Left forelimb (tissue), 1 donor: ENCODE measurements around the gene NDST1.

Experiments
- DNase-seq: peaks from one replicate; pipeline ENCODE4 v3.0.0-alpha.2; 2018; ENCODE audit warnings: low spot score

The NDST1 gene

DNA sequence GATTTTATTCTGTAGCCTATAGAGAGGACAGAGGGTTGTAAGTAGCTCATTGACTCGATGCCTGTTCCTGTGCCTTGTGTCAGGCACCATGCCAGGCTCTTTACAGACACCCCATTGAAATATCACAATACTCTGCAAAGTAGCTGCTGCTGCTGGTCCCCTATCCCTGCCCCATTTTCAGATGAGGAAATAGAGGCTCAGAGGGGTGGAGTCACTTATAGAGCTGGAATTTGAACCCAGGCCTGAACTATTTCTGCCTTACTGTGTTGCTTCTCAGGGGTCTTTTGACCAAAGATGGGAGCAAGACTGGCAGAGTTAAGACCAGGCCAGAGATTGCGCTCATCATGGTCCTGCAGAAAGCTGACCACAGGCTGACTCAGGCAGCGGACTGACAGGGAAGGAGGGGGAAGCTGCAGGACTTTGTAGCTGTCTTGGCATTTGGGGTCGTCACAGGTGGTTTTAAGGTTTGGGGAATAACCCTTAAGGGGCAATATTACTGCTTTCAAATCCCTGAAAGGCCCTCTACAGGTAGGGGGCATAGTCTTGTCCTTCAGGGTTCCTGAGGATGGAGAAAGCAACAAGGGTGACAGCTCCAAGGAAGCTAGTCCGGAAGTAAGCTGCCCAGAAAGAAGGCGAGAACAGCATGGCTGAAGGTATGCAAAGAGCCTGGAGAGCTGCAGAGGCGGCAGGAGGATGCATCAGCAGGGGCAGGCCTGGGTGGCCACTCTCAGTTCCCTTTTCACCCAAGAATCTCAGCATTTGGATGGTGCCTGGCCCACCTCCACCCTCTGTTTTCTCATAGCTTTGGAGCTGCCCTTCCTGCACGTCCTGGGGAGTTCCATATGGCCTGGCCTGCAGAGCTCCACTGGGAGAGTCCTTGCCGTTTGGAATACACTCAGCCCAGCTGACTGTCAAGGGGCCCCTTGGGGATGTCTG is 18.3 kb upstream of the NDST1 start:
- no peak for DNase-seq

DNA sequence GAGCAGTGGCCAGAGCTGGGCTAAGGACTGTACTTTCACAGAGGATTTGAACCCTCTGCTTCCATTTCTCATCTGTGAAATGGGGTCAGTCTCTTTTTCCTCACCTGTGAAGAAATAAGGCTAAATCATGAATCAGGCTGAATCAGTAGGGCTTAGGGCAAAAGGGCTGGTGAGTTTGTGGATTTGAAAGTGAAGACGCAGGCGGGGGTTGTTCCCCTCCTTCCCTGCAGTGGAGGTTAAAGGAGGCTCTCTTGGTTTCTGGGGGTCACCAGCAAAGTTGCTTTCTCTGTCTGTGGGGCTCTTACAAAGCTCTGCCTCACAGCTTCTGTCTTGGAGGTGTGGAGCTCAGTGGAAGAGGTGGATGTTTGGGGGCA is 17.6 kb upstream of the NDST1 start:
- DNase-seq = no peak

DNA sequence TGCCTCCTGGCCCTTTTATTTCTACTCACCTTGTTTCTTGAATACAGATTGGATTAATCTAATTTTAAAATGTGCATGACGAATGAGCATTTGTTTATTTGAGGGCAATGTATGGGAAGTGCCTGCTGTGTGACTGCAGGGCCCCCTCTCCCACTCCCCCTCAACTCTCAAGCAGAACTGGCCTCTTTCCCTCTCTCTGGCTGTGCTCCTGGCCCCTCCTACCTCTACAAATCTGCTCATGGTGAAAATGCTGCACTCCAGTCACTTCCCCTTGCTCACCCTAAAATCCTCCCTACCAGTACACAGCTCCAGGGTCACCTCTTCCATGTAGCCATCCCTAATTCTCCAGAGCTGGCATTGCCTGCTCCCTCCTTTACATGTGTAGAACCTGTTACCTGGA is 17.2 kb upstream of the NDST1 start:
- no peak for DNase-seq

DNA sequence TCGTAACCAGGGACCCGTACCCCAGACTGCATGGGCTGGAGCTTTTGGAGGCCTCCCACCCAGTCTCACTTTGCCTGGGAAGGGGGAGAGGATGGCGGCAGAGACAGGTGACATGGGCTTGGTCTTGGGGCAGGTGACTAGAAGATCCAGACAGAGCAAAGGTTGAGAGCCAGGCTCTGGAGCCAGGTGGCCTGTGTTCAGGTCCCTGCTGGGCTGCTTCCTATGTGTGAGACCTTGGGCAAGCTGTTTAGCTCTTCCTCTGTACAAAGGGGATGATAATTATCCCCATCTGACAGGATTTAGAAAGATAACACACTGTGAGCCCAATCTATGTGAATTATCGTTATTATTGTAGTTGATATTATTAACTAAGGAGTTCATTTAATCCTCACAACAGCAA is 16.1 kb upstream of the NDST1 start:
- DNase-seq = no peak

DNA sequence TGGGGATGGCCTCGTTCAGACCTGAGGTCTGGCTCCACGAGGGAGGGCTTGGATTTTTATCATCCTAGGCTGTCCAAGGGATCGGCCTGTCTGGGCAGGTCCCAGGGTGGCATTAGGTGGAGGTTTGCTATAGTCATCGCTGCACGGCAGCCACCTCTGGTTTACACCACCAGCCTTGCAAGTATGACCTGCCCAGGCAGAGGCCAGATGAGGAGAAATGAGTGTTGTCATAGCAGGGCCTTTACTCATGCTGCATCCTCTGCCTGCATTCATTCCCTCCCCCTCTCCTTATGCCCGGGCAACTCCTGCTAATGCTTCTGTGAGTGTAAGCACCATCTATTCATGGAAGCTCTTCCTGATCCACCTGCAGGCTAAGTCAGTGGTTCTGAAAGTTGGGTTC is 15.3 kb upstream of the NDST1 start:
- DNase-seq = no peak

DNA sequence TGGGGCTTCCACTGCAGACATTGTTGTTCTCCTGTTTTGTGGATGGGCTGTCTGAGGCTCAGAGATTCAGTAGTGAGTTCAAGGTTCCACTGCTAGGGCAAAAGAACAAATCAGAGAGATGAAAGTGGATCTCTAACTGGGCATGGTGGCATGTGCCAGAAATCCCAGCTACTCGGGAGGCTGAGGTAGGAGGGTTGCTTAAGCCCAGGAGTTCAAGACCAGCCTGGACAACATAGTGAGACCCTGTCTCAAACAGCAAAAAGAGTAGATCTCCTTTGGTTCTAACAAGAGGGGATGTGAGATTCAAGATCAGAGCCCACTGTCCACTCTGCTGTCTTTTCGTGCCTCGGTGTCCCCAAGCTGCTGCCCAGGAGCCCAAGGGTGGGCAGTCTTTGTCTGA is 11.8 kb upstream of the NDST1 start:
- DNase-seq = no peak

DNA sequence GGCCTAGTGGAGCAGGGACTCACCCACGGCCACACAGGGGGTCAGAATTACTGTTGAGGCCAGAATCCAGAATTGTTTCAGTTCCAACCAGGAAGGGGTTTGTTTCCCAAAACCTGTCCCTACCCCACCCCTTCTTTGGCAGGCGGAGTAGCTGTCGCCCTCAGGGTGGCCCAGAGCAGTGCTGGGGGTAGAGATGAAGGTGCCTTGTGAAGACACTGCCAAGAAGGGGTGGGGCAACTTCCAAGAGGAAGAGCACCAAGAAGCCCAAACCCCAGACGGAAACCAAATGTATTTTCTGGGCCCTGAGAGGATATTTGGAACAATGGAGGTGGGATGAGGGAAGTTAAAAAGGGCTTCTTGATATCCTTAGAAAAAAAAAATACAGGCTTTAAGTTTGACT is 11.4 kb upstream of the NDST1 start:
- DNase-seq = no peak

DNA sequence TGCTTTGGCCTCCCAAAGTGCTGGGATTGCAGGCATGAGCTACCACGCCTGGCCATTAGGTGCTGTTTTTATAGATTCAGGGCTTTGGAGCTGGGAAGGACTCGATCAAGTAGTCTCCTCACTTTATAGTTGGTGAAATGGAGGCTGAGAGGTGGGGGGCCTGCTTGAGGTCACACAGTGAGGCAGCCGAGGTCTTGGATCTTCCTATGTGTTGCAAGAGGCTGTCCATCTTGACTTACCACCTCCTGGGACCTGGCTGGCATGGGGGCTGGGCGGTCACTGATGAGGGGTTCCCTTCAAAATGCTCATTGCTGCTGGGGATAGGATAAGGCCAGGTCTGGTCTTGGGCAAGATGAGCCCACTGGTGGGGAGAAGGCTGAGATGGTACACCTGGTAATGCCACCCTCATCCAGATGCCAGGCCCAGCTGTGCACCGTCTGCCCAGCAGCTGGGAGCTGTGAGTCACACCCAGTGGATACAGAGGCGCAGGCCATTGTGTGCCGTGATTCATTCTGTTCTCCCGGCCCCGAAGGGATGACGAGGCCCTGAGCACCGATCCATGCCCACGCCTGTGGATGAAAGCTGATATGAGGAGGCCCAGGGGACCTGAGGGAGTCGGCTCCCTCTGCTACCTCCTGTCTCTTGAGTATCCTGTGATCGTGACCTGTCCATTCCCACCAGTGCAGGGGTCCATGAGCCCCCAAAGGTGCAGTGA is 10.5 kb upstream of the NDST1 start:
- no peak for DNase-seq

DNA sequence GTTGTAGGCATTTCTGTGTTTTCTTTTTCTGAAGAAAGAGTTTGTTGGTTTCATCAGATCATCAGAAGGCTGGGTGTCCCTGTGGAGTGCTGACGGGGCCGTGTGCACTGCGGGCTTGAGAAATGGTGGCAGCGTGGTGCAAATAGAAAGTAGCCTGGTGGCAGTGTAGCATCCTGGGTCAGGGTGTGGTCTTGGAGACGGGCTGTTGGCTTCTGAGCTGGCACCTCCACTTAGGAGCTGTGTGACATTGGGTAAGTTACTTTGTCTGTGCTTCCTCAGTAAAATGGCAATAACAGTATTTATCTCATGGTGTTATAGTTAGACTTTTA is 10.0 kb upstream of the NDST1 start:
- no peak for DNase-seq

DNA sequence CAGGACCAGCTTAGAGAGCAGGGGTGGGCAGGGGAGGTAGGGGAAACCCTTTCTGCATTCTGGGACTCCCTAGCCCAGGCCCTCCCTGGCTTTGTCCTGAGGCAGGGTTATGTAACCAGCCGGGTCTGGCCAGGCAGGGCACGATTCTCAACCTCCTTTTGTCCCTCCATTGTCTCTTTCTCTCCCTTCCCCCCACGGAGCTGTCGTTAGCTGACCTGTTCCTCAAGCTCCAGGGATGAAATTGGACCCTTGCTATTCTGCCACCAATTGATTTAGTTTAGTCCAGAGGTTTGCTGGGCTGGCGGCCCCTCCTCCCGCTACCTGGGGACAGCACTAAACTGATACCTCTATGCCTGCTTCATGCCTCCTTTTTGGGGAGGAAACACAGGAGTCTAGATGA is 9.4 kb upstream of the NDST1 start:
- DNase-seq = no peak

DNA sequence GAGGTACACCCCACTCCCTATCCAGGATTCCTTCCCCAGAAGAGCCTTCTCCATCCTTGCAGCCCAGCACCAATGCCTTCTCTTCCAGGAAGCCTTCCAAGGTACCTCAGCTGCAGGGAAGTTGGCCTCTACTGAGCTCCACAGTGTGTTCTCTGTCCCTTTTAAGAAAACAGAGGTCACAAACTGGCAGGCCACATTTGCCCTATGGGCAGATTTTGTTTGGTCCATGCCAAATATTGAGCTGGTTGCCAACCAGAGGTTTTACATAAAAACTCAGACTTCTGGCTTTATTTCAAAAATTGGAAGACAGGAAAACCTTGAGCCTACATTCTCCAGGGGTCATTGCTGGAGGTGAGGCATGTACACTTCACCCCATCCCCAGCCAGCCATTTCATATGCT is 9.0 kb upstream of the NDST1 start:
- no peak for DNase-seq

DNA sequence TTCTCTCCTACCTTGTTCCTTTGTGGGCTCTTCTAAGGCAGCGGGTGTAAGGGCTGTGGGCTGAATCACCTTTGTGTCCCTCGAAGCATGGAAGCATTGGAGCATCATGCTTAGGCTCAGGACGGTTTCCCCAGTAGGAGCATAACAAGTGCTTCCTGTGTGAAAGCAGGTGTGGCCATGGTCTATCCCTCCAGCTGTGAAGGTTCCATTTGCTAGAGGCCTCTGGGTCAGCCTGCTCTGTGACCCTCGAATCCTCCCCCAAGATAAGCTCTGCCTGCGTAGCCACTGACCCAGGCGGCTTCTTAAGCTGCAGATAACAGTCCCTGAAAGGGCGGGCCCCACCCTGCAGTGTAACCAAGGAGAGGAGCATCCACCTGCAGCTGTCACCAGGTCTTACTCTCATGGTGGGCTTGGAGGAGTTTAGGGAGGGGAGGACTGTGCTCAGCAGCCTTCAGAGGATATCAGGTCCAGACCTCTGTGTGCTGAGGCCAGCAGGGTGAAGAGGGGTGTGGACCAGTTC is 8.4 kb upstream of the NDST1 start:
- no peak for DNase-seq

DNA sequence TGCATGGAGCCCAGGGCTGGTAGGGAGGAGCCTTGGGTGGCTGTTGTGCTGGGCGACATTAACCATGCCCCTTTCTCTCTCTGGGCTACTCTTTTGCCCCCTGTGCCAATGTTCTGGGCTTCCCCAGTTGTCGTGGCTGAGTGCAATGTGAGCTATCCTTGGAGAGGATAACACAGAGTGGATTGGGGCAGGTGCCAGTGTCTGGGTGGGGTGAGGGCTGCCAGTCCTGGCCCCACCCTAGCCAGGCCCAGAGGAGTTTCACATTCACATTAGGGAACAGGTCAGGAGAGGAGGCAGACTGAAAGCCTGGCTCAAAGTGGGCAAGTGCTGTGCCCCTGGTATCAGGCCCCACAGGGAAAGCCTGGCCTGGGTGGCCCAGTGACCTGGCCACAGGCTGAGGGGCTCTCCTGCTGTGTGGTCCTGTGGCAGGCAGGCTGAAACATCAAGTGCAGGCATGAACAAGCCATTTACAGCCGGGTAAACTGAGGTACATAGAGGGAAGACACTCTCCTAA is 7.5 kb upstream of the NDST1 start:
- no peak for DNase-seq

DNA sequence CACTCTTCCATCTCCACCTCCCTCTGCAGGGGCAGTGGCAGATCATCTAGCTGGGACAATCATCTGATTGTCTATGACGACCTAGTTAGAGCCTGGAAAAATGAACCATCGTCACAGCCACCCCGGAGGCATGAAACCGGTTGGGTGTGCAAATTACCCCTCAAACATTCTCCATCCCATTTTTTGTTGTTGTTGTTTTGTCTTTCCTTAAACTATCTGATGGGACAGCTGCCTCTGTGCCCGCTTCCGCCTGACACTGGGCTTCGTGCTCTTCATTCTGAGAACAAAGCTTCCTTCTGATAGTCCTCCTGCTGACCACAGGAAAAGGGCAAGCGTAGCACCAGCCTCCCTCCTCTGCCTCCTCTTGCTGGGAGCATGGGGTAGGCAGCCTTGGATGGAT is 7.0 kb upstream of the NDST1 start:
- no peak for DNase-seq

DNA sequence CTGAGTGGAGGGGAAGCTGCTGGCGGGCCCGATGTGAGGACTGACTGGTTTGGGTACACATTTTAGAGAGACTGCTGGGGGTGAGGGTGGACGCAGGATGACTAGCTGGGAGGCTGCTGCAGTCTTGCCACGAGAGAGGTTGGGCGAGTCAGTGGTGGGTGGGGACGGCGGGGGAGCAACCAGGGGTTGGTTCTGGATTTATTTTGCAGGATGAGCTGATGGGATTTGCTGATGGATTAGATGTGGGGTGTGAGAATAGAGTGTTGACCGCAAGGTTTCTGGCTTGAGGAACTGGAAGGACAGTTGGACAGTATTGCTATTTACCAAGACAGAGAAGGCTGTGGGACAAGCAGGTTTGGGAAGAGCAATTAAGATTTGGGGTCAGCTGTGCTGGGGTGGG is 5.8 kb upstream of the NDST1 start:
- no peak for DNase-seq

DNA sequence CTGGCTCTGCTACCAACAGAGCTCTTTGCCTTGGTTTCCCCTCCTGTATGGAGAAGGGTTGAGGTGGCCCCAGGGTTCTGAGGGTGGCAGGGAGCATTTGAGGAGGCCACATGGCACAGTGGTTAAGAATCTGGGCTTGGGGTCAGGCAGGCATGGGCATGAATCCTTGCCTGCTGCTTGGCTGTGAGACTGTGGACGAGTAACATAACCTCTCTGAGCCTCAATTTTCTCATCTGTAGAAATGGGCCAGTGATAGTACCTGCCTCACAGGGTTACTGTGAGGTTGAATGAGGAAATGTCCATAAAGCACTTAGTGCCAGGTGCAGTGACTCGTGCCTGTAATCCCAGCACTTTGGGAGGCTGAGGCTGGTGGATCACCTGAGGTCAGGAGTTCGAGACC is 5.1 kb upstream of the NDST1 start:
- no peak for DNase-seq

DNA sequence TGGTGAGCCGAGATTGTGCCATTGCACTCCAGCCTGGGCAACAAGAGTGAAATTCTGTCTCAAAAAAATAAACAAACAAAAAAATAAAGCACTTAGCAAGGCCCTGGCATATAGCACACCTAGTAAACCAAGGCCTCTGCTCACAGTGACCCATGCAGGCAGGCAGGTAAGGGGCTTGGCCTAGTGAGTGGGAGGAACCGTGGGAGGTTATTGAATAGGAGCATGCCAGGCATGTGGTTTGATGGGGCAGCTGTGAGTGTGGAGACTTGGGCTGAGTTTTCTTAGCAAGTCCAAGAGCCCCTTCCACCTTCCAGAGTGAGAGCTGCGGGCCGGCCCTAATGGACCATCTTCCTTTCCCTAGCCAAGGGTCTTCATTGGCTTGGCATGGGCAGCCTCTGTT is 4.5 kb upstream of the NDST1 start:
- no peak for DNase-seq

DNA sequence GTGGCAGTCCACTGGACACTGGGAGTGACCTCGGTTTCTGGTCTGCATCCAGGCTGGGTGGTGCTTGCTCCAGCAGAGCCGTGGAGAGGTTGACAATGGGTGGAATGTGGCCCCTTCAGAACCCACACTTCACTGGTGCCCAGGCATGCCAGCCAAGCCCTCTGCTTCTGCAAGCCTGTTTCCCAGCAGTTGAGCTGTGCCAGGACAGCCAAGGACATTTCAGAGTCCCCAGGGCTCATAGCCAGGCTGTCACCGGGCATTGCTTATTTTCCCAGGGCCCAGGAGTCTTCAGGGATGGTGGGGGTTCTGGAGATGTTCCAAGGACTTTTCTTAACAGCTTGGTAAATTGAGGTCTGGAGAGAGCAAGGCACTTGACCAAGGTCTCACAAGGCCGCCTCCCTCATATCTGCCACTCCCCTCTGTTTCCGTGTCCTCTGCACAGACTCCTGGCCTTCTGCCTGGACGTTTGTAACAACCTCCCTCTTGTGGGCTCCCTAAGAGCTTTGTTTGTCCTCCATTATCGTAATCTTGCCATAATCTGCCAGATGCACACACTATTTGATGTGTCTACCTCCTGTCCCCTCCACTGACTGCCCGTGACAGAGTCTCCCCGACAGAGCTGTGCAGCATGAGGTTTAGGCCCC is 3.8 kb upstream of the NDST1 start:
- DNase-seq = no peak

DNA sequence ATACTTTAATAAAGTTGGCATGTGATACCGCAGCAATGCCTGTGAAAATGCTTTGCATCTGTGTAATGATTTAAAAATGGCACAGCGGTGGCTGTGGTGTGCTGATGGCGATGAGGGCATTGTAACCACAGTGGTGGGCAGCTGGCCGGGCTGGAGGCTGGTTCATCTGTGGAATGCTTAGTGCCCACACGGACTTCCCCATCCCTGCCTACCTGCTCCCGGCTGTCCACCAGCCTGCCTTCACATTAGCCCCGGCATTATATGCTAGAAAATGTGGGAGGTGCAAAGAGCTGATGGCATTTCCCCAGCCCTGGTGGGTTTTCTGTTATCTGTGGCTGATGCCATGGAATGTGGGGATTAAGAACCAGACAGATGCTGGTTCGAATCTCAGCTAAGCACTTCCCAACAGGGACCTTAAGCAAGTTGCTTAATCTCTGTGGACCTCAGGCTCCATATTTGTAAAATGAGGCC is 2.9 kb upstream of the NDST1 start:
- DNase-seq = no peak

DNA sequence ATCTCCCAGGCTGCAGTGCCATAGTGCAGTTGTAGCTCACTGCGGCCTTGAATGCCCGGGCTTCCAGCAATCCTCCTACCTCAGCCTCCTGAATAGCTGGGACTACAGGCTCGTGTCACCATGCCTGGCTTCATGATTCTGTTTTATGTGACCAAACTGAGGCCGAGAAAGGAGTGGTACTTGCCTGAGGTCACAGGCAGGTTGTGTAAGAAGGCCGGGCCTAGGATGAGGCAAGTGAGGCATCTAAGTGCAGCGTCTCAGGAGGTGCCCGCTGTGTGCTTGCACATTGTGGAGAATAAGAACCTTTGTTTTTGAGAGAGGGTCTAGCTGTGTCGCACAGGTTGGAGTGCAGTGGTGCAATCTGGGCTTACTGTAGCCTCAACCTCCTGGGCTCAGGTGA is 2.1 kb upstream of the NDST1 start:
- no peak for DNase-seq

DNA sequence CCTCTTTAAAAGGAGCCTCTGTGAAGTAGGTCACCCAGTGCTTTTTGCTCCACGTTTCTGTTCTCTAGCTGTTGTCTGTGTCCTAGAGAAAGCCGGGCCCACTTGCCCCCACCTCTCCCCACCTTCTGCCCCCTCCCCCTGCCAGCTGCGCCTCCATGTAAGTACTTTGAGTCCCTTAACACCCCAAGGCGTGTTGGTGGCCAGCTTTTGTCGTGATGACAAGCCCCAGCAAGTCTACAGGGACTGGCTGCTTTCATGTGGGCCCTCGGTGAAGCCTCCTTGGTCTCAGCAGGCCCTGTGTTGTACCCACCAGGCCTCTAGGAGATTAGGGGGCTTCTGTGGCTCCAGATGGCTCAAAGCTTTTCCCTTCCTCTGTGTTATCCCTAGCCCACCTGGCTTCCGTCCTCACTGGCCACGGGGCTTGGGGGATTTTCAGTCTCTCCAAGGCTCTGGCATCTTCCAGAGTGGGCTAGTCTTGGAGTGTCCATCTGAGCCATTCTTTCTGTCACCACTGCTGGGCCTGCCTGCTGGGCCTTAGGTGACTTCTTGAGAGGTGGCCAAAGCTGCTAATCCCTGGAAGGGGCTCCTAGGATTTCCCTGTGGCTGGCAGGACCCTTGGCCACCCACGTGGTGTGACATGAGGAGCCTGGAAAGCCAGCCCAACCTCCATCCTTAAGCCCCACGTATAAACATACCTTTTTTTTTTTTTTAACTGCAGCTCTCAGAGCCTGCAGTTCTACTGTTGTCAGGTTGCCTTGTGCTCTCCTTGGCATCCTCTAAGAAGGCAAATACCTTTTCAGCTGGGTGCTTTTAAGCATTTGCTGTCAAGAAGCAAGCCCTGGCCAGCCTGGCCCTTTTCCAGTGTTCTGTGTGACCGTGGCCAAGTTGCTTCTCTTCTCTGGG is 1.1 kb upstream of the NDST1 start:
- DNase-seq = no peak

DNA sequence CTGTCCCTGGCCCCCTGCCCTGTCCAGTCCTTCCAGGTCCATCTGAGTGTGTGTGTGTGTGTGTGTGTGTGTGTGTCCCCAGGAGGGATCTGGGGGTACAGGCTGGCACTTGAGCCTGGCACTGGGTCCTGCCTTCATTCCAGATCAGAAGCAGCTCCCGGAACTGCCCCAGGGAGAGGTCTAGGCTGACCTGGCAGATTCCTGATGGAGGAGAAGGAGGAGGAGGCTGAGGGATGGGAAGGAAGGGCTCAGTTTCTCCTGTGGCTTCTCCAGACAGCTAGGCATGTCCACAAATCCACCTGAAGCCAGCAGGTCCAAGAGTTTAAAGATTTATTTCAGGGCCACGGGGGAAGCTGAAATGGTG is 328 bp downstream of the NDST1 start:
- DNase-seq = no peak
